Fibroblast of lung (primary cell): ENCODE results near the gene SLIT1. TPM values are rescaled to one million over a fixed set of nuclear protein-coding genes. Genes with fewer than 3 reads are reported as not detected.

ENCODE experiments used
- DNase-seq, 2 donors: peaks; one replicate each; pipeline versions ENCODE4 v3.0.0 to v3.0.0-alpha.2; 2010; ENCODE audit warnings: low read depth in 2 of 2
- H2AFZ ChIP-seq: 2 replicates; pipeline ENCODE4 v1.5.1; 2012; ENCODE audit warnings: low read length, control low read depth, inconsistent platforms
- H3K27ac ChIP-seq: 2 replicates; pipeline ENCODE4 v1.5.1; 2011; ENCODE audit warnings: low read length, control low read depth; ENCODE audit not compliant: insufficient read depth
- H3K27me3 ChIP-seq: 2 replicates; pipeline ENCODE4 v1.5.1; 2011; ENCODE audit warnings: mild to moderate bottlenecking, low read length; ENCODE audit not compliant: control insufficient read depth, insufficient read depth
- H3K36me3 ChIP-seq: 2 replicates; pipeline ENCODE4 v1.5.1; 2011; ENCODE audit warnings: low read length; ENCODE audit not compliant: control insufficient read depth, insufficient read depth
- H3K4me1 ChIP-seq: 2 replicates; pipeline ENCODE4 v1.5.1; 2011; ENCODE audit warnings: low read length; ENCODE audit not compliant: control insufficient read depth, insufficient read depth; ENCODE audit errors: extremely low read depth
- H3K4me2 ChIP-seq: 2 replicates; pipeline ENCODE4 v1.5.1; 2011; ENCODE audit warnings: low read length, control low read depth; ENCODE audit not compliant: insufficient read depth; ENCODE audit errors: extremely low read depth
- H3K4me3 ChIP-seq, 4 experiments: fragments of 200-600 bp in 1 of 4; sonication (generic) in 1 of 4; replicated peaks in 1 of 4; 2 replicates each; pipeline ENCODE4 v1.5.1; 2011 to 2016; ENCODE audit warnings: low read length in 4 of 4, low read depth in 3 of 4, mild to moderate bottlenecking in 3 of 4, control low read depth in 2 of 4, inconsistent platforms in 1 of 4, mixed read lengths in 1 of 4; ENCODE audit not compliant: insufficient read depth in 1 of 4; ENCODE audit errors: control extremely low read depth in 1 of 4
- H3K79me2 ChIP-seq: 2 replicates; pipeline ENCODE4 v1.5.1; 2012; ENCODE audit warnings: mild to moderate bottlenecking, low read length, inconsistent platforms; ENCODE audit not compliant: control insufficient read depth, insufficient read depth
- H3K9ac ChIP-seq: 2 replicates; pipeline ENCODE4 v1.5.1; 2011; ENCODE audit warnings: mild to moderate bottlenecking, low read length, control low read depth; ENCODE audit not compliant: insufficient read depth
- H3K9me3 ChIP-seq: 2 replicates; pipeline ENCODE4 v1.5.1; 2012; ENCODE audit warnings: low read depth, low read length; ENCODE audit not compliant: control insufficient read depth, insufficient read depth
- H4K20me1 ChIP-seq: 2 replicates; pipeline ENCODE4 v1.5.1; 2011; ENCODE audit warnings: low read length; ENCODE audit not compliant: control insufficient read depth, insufficient read depth; ENCODE audit errors: extremely low read depth
- EZH2 ChIP-seq: IDR thresholded peaks from 2 replicates; pipeline ENCODE4 v1.5.1; 2012; ENCODE audit warnings: low read length, control low read depth, mild to moderate bottlenecking; ENCODE audit errors: missing control alignments
- polyA plus RNA-seq, 2 donors: library from polyadenylated mRNA; depleted of rRNA in 1 of 2; stranded (reverse) in 1 of 2; unstranded in 1 of 2; fragments of >200 nt; gene quantifications; 2 replicates each; pipeline ENCODE4 v1.2.1, GENCODE V29; 2011 to 2012; ENCODE audit warnings: missing spikeins in 1 of 2
- total RNA-seq: library from RNA; depleted of rRNA; stranded (reverse); fragments of >200 nt; gene quantifications from 2 replicates; pipeline ENCODE4 v1.2.1, GENCODE V29; 2014
- TF ChIP-seq, protein P1 (sequence below), 2 donors: IDR thresholded peaks in 1 of 2; conservative IDR thresholded peaks in 1 of 2; 1 replicate in 1 of 2; 2 replicates in 1 of 2; pipeline ENCODE4 v1.5.1; 2011 to 2012; ENCODE audit warnings: low read length in 2 of 2, control low read depth in 1 of 2, inconsistent platforms in 1 of 2, low read depth in 1 of 2, mild to moderate bottlenecking in 1 of 2

Gene SLIT1
- total and polyA plus RNA-seq, 2 donors (not counting 1 experiment from before 2014, with no cell fraction given) = 0.02 to 0.17 TPM

DNA sequence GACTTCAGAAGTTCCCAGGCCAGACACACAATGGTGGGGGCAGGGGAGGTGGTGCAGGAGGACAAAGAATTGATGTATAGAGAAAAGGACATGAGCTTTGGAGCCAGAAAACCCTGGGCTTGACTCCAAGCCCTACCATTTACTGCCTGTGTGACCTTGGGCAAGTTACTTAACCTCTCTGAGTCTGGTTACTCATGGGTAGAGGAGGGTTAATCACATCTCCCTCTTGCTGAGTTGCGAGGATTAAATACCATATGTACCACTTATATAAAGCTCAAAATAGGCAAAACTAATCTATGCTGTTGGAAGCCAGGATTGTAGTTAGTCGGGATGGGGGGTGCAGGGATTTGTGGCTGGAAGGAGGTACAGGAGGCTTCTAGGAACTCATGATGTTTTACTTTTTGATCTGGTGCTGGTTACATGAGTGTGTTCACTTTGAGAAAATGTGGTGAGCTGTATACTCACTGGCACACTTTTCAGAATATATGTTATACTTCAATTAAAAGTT, 106.8 kb downstream of the SLIT1 start:
- no peak overlapping the region for H3K9ac ChIP-seq
- no peak overlapping the region for H2AFZ ChIP-seq
- no peaks in the 10 kb centered on the region for H3K36me3 ChIP-seq
- no peaks in the 10 kb centered on the region for H3K4me1 ChIP-seq
- no peaks in the 10 kb centered on the region for H4K20me1 ChIP-seq
- no peak for DNase-seq
- no peaks in the 10 kb centered on the region for H3K79me2 ChIP-seq
- H3K27me3 ChIP-seq = peaks cover 2% of the 10 kb centered on the region
- H3K9me3 ChIP-seq = no peaks in the 10 kb centered on the region
- no peak overlapping the region for H3K27ac ChIP-seq
- TF ChIP-seq, protein P1, sequence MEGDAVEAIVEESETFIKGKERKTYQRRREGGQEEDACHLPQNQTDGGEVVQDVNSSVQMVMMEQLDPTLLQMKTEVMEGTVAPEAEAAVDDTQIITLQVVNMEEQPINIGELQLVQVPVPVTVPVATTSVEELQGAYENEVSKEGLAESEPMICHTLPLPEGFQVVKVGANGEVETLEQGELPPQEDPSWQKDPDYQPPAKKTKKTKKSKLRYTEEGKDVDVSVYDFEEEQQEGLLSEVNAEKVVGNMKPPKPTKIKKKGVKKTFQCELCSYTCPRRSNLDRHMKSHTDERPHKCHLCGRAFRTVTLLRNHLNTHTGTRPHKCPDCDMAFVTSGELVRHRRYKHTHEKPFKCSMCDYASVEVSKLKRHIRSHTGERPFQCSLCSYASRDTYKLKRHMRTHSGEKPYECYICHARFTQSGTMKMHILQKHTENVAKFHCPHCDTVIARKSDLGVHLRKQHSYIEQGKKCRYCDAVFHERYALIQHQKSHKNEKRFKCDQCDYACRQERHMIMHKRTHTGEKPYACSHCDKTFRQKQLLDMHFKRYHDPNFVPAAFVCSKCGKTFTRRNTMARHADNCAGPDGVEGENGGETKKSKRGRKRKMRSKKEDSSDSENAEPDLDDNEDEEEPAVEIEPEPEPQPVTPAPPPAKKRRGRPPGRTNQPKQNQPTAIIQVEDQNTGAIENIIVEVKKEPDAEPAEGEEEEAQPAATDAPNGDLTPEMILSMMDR (conservative IDR thresholded peaks at IDR 0.05 in 1 of 2, IDR thresholded peaks at IDR 0.05 in 1 of 2; ENCODE audit: low read depth in 1 of 2, low read length in 2 of 2) = no peak
- TF ChIP-seq EZH2 = no peak
- no peak overlapping the region for H3K4me2 ChIP-seq
- H3K4me3 ChIP-seq = no peak overlapping the region

DNA sequence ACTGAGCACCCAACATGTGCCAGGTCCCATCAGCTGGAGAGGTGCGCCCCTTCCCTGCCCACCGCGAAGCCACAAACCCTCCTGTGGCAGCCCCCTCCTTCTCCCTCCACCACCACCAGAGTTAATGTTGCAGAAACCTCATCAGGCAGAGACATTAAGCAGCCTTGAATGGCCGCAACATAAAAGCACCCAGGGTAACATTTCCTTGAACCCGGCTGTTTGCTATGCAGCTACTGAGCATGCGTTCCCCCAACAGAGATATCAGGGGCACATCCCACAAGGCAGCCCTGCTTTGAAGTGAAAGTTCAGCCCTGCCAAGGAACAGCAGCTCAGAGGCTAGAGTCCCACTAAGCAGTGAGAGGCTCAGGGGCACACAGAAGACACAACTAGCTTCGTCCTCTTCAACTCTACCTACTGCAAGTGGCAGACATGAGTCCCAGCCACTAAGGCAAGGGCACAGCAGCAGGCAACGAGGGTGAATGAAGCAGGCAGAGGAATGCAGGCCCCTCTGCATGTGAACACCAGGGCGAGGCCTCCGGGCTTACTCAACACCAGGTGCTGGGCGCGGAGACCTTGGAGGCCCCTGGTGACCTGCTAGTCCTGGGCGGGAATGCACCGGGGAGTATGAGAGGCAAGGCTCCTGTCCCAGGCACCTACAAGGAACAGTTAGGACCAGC, 107.4 kb downstream of the SLIT1 start:
- H4K20me1 ChIP-seq = no peaks in the 10 kb centered on the region
- no peaks in the 10 kb centered on the region for H3K79me2 ChIP-seq
- DNase-seq = no peak
- no peak overlapping the region for H3K4me3 ChIP-seq
- H3K4me1 ChIP-seq = no peaks in the 10 kb centered on the region
- peaks cover 5% of the 10 kb centered on the region for H3K27me3 ChIP-seq
- no peak overlapping the region for H3K9ac ChIP-seq
- H3K27ac ChIP-seq = no peak overlapping the region
- no peaks in the 10 kb centered on the region for H3K36me3 ChIP-seq
- H3K4me2 ChIP-seq = no peak overlapping the region
- no peaks in the 10 kb centered on the region for H3K9me3 ChIP-seq
- no peak overlapping the region for H2AFZ ChIP-seq
- no peak for TF ChIP-seq EZH2
- TF ChIP-seq, protein P1 (conservative IDR thresholded peaks at IDR 0.05 in 1 of 2, IDR thresholded peaks at IDR 0.05 in 1 of 2; ENCODE audit: low read depth in 1 of 2, low read length in 2 of 2) = no peak

DNA sequence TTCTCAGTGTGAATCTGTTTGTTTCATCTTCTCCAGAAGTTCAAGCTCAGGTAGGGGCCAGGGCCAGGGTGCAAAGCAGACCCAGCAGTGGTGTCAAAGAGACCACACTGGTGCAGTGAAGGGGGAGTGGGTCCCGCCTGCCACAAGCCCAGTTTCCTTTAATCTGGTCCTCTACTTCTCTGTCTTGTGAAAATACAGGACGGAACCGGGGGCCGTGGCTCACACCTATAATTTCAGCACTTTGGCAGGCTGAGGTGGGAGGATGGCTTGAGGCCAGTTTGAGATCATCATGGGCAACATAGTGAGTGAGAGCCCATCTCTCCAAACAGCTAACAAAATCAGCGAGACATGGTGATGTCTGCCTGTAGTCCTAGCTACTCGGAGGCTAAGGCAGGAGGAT, 109.0 kb downstream of the SLIT1 start:
- Histone ChIP-seq H3K36me3 (no peaks in the 10 kb centered on the region), H3K79me2 (no peaks in the 10 kb centered on the region), H3K27me3 (peaks cover 5% of the 10 kb centered on the region), H3K27ac (no peak overlapping the region), H4K20me1 (no peaks in the 10 kb centered on the region), H3K4me1 (no peaks in the 10 kb centered on the region), H3K4me3 (no peak overlapping the region), H3K4me2 (no peak overlapping the region), H3K9ac (no peak overlapping the region), H3K9me3 (no peaks in the 10 kb centered on the region), H2AFZ (no peak overlapping the region)
- DNase-seq = no peak
- TF ChIP-seq EZH2 = no peak
- TF ChIP-seq, protein P1 (conservative IDR thresholded peaks at IDR 0.05 in 1 of 2, IDR thresholded peaks at IDR 0.05 in 1 of 2; ENCODE audit: low read depth in 1 of 2, low read length in 2 of 2) = no peak
